SU-DHL-6 (cell line): Measurements from ENCODE around the gene CFAP92.

Source experiments
- H2AFZ ChIP-seq: fragments of 200-600 bp; sonication (generic); 2 replicates; pipeline ENCODE4 v1.6.1; 2014; ENCODE audit warnings: low read depth, mild to moderate bottlenecking, moderate library complexity, mixed read lengths, antibody characterized with exemption, low read length; ENCODE audit not compliant: severe bottlenecking
- H3F3A ChIP-seq: fragments of 200-600 bp; shearing (Covaris generic); 2 replicates; pipeline ENCODE4 v1.6.0; 2016; ENCODE audit warnings: antibody characterized with exemption, mild to moderate bottlenecking; ENCODE audit not compliant: insufficient read depth
- H3K27ac ChIP-seq: fragments of 200-600 bp; sonication (generic); 2 replicates; pipeline ENCODE4 v1.5.1; 2016; ENCODE audit warnings: low read depth, mild to moderate bottlenecking, low read length, moderate library complexity, mixed read lengths
- H3K27me3 ChIP-seq: fragments of 200-600 bp; sonication (generic), shearing (Covaris generic); 2 replicates; pipeline ENCODE4 v1.6.0; 2014; ENCODE audit warnings: mild to moderate bottlenecking, low read length
- H3K36me3 ChIP-seq: fragments of 200-600 bp; sonication (generic); 2 replicates; pipeline ENCODE4 v1.6.1; 2014; ENCODE audit warnings: mild to moderate bottlenecking, low read length, mixed read lengths
- H3K4me2 ChIP-seq: fragments of 300-600, 200-600 bp; shearing (Covaris generic), sonication (generic); 2 replicates; pipeline ENCODE4 v1.6.0; 2014; ENCODE audit warnings: low read length, low read depth, mild to moderate bottlenecking; ENCODE audit not compliant: poor library complexity, severe bottlenecking
- H3K4me3 ChIP-seq: fragments of 200-600 bp; sonication (generic); 2 replicates; pipeline ENCODE4 v1.5.1; 2014; ENCODE audit warnings: antibody characterized with exemption, low read length, mild to moderate bottlenecking, mixed read lengths; ENCODE audit not compliant: insufficient read depth, poor library complexity, severe bottlenecking
- H3K79me2 ChIP-seq: fragments of 200-600 bp; sonication (generic); 2 replicates; pipeline ENCODE4 v1.6.1; 2014; ENCODE audit warnings: mild to moderate bottlenecking, low read length, moderate library complexity; ENCODE audit not compliant: insufficient read depth
- H3K9ac ChIP-seq: fragments of 200-600 bp; sonication (generic); 2 replicates; pipeline ENCODE4 v1.7.0; 2014; ENCODE audit warnings: mild to moderate bottlenecking, low read length
- H3K9me2 ChIP-seq: fragments of 200-600 bp; sonication (generic); replicated peaks from 2 replicates; pipeline ENCODE4 v1.6.1; 2014; ENCODE audit warnings: low read length; ENCODE audit not compliant: insufficient read depth
- H3K9me3 ChIP-seq: fragments of 200-600 bp; sonication (generic); 2 replicates; pipeline ENCODE4 v1.6.1; 2014; ENCODE audit warnings: low read length, mixed read lengths; ENCODE audit not compliant: insufficient read depth
- H4K20me1 ChIP-seq: fragments of 200-600 bp; sonication (generic); 2 replicates; pipeline ENCODE4 v1.6.1; 2014; ENCODE audit warnings: low read depth, mild to moderate bottlenecking, antibody characterized with exemption, low read length, moderate library complexity, mixed read lengths
- EZH2phosphoT487 ChIP-seq: fragments of 200-600 bp; sonication (generic), shearing (Covaris generic); conservative IDR thresholded peaks from 2 replicates; pipeline ENCODE4 v1.6.1; 2018; ENCODE audit warnings: mild to moderate bottlenecking, antibody characterized with exemption, low read length, moderate library complexity, mixed read lengths
- TF ChIP-seq, protein P1 (sequence below): fragments of 200-600 bp; sonication (generic); IDR thresholded peaks from one replicate; pipeline ENCODE4 v1.5.1; 2017; ENCODE audit warnings: antibody characterized with exemption, mild to moderate bottlenecking, low read length, moderate library complexity; ENCODE audit not compliant: insufficient read depth, poor library complexity, severe bottlenecking

CFAP92 gene

DNA sequence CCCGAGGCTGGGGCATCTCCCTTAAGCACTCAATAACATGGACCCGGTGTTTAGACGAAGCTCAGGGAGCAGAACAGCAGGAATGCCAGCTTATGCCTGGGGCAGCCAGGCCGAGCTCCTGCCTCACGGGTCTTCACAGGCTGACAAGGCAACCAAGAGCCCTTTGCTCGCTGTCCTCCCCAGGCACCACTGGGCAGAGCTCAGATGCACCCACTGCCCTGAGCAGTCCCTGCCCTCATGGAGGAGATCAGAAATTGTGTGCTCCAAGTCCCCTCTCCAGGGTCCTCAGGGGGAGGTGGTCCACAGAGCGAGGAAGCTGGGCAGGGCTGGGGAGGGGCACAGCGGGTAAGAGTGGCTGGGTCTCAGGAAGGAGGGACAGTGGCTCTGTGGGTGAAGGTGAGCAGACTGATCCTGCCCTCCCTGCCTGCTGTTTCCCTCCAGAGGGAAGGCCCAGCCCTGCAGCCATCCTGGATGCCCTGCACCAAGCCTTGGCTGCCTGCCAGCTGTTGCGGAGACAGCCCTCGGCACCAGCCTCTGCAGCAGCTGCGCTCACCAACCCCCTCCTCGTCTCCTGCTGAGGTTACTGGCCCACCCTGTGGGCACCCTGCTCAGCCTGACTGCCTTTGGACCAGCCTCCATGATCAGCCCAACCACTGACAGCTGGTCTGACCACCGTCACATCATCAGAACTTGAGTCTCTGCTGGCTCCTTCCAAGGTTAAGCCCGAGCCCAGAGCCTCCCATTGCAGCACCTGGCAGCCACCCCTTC lies 45.6 kb upstream of the CFAP92 start:
- Histone ChIP-seq H3K27me3 (0 out of 2 replicates have a peak, but pooled peaks cover 5% of the 10 kb centered on the region), H3K79me2 (no peaks in the 10 kb centered on the region), H3K4me3 (no peak overlapping the region), H3K9ac (no peak overlapping the region), H3K27ac (no peak overlapping the region), H3K36me3 (no peaks in the 10 kb centered on the region), H2AFZ (no peak overlapping the region), H3F3A (no peaks in the 10 kb centered on the region), H3K9me3 (no peaks in the 10 kb centered on the region), H3K4me2 (no peak overlapping the region), H3K9me2 (no peaks in the 10 kb centered on the region), H4K20me1 (no peaks in the 10 kb centered on the region)
- no peak for TF ChIP-seq EZH2phosphoT487
- TF ChIP-seq, protein P1, sequence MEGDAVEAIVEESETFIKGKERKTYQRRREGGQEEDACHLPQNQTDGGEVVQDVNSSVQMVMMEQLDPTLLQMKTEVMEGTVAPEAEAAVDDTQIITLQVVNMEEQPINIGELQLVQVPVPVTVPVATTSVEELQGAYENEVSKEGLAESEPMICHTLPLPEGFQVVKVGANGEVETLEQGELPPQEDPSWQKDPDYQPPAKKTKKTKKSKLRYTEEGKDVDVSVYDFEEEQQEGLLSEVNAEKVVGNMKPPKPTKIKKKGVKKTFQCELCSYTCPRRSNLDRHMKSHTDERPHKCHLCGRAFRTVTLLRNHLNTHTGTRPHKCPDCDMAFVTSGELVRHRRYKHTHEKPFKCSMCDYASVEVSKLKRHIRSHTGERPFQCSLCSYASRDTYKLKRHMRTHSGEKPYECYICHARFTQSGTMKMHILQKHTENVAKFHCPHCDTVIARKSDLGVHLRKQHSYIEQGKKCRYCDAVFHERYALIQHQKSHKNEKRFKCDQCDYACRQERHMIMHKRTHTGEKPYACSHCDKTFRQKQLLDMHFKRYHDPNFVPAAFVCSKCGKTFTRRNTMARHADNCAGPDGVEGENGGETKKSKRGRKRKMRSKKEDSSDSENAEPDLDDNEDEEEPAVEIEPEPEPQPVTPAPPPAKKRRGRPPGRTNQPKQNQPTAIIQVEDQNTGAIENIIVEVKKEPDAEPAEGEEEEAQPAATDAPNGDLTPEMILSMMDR: no peak

DNA sequence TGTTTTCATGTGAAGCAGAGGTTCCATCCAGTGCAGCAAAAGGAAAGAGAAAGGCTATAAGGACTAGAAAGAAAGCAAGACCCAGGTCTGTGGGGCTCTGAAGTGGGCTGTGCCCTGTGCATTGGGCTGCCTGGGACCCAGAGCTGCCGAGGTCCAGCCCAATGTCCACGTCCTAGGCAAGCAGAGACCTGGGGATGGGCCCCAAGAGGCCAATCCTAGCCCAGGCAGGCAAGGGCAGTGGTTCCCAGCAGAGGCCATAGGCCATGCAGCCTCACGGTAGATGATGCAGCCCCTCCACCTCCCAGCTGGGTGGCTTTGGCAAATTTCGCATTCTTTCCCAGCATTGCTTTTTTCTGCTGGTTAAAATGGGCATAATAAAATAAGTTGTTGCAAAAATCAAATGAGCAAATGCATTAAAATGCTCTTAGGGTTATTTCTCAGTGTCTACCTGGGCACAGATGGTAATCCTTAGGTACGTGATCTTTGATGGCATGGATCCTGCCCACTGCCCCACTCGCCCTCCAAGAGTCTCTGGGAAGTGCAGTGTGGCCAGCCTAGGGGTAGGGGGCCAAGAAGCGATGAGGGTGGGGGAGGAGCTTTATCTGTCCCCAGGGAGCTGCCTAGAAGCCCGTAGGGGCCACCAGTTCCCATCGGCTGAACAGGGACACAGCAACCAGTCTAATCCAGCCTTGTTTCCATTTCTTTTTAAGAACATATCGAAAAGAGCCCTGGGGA lies 44.4 kb upstream of the CFAP92 start:
- no peak overlapping the region for H3K9ac ChIP-seq
- no peak overlapping the region for H3K4me3 ChIP-seq
- no peaks in the 10 kb centered on the region for H3K9me2 ChIP-seq
- H3K79me2 ChIP-seq: no peaks in the 10 kb centered on the region
- TF ChIP-seq, protein P1: no peak
- TF ChIP-seq EZH2phosphoT487: no peak
- no peak overlapping the region for H2AFZ ChIP-seq
- H3K9me3 ChIP-seq: no peaks in the 10 kb centered on the region
- H3K27ac ChIP-seq: no peak overlapping the region
- no peaks in the 10 kb centered on the region for H4K20me1 ChIP-seq
- no peak overlapping the region for H3K4me2 ChIP-seq
- H3K36me3 ChIP-seq: no peaks in the 10 kb centered on the region
- 0 out of 2 replicates have a peak, but pooled peaks cover 5% of the 10 kb centered on the region for H3K27me3 ChIP-seq
- no peaks in the 10 kb centered on the region for H3F3A ChIP-seq

DNA sequence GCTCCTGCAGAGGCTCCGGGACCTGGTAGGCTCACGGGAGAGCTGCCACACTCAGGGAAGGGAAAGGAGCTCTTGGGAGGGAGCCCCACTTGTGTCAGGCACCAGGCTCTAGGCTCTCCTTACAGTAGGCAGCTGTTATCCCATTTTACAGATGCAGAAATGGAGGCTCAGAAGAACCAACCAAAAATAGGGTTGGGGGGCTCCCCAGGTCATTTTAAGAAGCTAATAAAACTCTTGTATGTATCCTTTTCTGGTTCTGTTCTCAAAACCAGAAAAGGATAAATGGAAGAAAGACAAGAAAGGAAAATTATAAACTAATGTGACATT lies 43.2 kb upstream of the CFAP92 start:
- H3K9me3 ChIP-seq: no peaks in the 10 kb centered on the region
- H2AFZ ChIP-seq: no peak overlapping the region
- 0 out of 2 replicates have a peak, but pooled peaks cover 5% of the 10 kb centered on the region for H3K27me3 ChIP-seq
- H3K27ac ChIP-seq: no peak overlapping the region
- TF ChIP-seq, protein P1: no peak
- H3K9me2 ChIP-seq: no peaks in the 10 kb centered on the region
- no peaks in the 10 kb centered on the region for H4K20me1 ChIP-seq
- H3K9ac ChIP-seq: no peak overlapping the region
- H3K4me2 ChIP-seq: no peak overlapping the region
- H3K4me3 ChIP-seq: no peak overlapping the region
- H3F3A ChIP-seq: no peaks in the 10 kb centered on the region
- H3K79me2 ChIP-seq: no peaks in the 10 kb centered on the region
- no peaks in the 10 kb centered on the region for H3K36me3 ChIP-seq
